Neural cell (in vitro differentiated cells): ENCODE measurements around the gene SLC35D3. TPM values are rescaled to one million over a fixed set of nuclear protein-coding genes. Genes with fewer than 3 reads are reported as not detected.
"Not testable (repeated sequence)": the region's sequence is repeated elsewhere in the genome, so short reads cannot be mapped to it uniquely, and the experiment has no call there.

ENCODE experiments used
- H2AFZ ChIP-seq: fragments of 200-600, 300-800 bp; sonication (generic), shearing (Covaris generic); 2 replicates; pipeline ENCODE4 v1.6.0; 2014; ENCODE audit warnings: low read depth, mild to moderate bottlenecking, antibody characterized with exemption, low read length, moderate library complexity
- H3F3A ChIP-seq: fragments of 200-600 bp; shearing (Covaris generic); 2 replicates; pipeline ENCODE4 v1.6.1; 2016; ENCODE audit warnings: mild to moderate bottlenecking, moderate library complexity, mixed read lengths, antibody characterized with exemption, low read length; ENCODE audit not compliant: insufficient read depth, poor library complexity, severe bottlenecking
- H3K27ac ChIP-seq: fragments of 200-600, 300-800 bp; sonication (generic), shearing (Covaris generic); 2 replicates; pipeline ENCODE4 v1.5.1; 2014; ENCODE audit warnings: mild to moderate bottlenecking, low read length, moderate library complexity
- H3K27me3 ChIP-seq: fragments of 300-800, 200-600 bp; sonication (generic), shearing (Covaris generic); 2 replicates; pipeline ENCODE4 v1.6.0; 2014; ENCODE audit warnings: mild to moderate bottlenecking, low read depth, low read length, moderate library complexity; ENCODE audit not compliant: insufficient read depth
- H3K36me3 ChIP-seq: fragments of 300-800, 200-600 bp; sonication (generic), shearing (Covaris generic); 2 replicates; pipeline ENCODE4 v1.5.1; 2014; ENCODE audit warnings: mild to moderate bottlenecking, antibody characterized with exemption, low read length, moderate library complexity; ENCODE audit not compliant: insufficient read depth
- H3K4me2 ChIP-seq: fragments of 300-800, 200-600 bp; sonication (generic), shearing (Covaris generic); 2 replicates; pipeline ENCODE4 v1.6.0; 2014; ENCODE audit warnings: mild to moderate bottlenecking, low read length
- H3K4me3 ChIP-seq: fragments of 300-800, 200-600 bp; sonication (generic), shearing (Covaris generic); 2 replicates; pipeline ENCODE4 v1.5.1; 2014; ENCODE audit warnings: mild to moderate bottlenecking, low read length, moderate library complexity
- H3K79me2 ChIP-seq: fragments of 200-600 bp; shearing (Covaris generic); replicated peaks from 2 replicates; pipeline ENCODE4 v1.6.0; 2014; ENCODE audit warnings: mild to moderate bottlenecking, low read length, moderate library complexity; ENCODE audit not compliant: insufficient read depth
- H3K9ac ChIP-seq: fragments of 300-800, 200-600 bp; sonication (generic), shearing (Covaris generic); 2 replicates; pipeline ENCODE4 v1.6.1; 2016; ENCODE audit warnings: mild to moderate bottlenecking, low read length, mixed read lengths
- H3K9me2 ChIP-seq: fragments of 200-600 bp; shearing (Covaris generic); 2 replicates; pipeline ENCODE4 v1.6.1; 2016; ENCODE audit warnings: mild to moderate bottlenecking, low read length, mixed read lengths; ENCODE audit not compliant: insufficient read depth
- H3K9me3 ChIP-seq: fragments of 200-600, 300-800 bp; sonication (generic), shearing (Covaris generic); 2 replicates; pipeline ENCODE4 v1.6.1; 2016; ENCODE audit warnings: mild to moderate bottlenecking, mixed run types, low read length, moderate library complexity, mixed read lengths
- H4K20me1 ChIP-seq: fragments of 200-600 bp; shearing (Covaris generic); 2 replicates; pipeline ENCODE4 v1.6.1; 2016; ENCODE audit warnings: mild to moderate bottlenecking, mixed run types; ENCODE audit not compliant: insufficient read depth
- EP300 ChIP-seq: fragments of 450-650 bp; conservative IDR thresholded peaks from 2 replicates; pipeline ENCODE4 v1.6.1; 2014; ENCODE audit warnings: antibody characterized with exemption, mild to moderate bottlenecking, moderate library complexity; ENCODE audit not compliant: poor library complexity, severe bottlenecking
- EZH2 ChIP-seq: fragments of 200-600, 300-800 bp; shearing (Covaris generic), sonication (generic); IDR thresholded peaks from 2 replicates; pipeline ENCODE4 v1.6.1; 2014; ENCODE audit warnings: antibody characterized with exemption, low read length, borderline replicate concordance, mild to moderate bottlenecking; ENCODE audit not compliant: insufficient read depth, poor library complexity, severe bottlenecking
- MXI1 ChIP-seq: fragments of 450-650 bp; conservative IDR thresholded peaks from 2 replicates; pipeline ENCODE4 v1.6.1; 2014; ENCODE audit warnings: antibody characterized with exemption, mild to moderate bottlenecking; ENCODE audit not compliant: poor library complexity, severe bottlenecking
- POLR2AphosphoS5 ChIP-seq: IDR thresholded peaks from 2 replicates; pipeline ENCODE4 v1.6.1; 2012
- RAD21 ChIP-seq: fragments of 450-650 bp; conservative IDR thresholded peaks from 2 replicates; pipeline ENCODE4 v1.6.1; 2014; ENCODE audit warnings: antibody characterized with exemption, mild to moderate bottlenecking, moderate library complexity
- REST ChIP-seq: IDR thresholded peaks from 2 replicates; pipeline ENCODE4 v1.6.1; 2012; ENCODE audit warnings: borderline replicate concordance
- SMC3 ChIP-seq: fragments of 450-650 bp; conservative IDR thresholded peaks from 2 replicates; pipeline ENCODE4 v1.6.1; 2014; ENCODE audit warnings: antibody characterized with exemption, mild to moderate bottlenecking, moderate library complexity; ENCODE audit not compliant: poor library complexity
- TAF1 ChIP-seq: IDR thresholded peaks from 2 replicates; pipeline ENCODE4 v1.6.1; 2012; ENCODE audit warnings: low read depth
- polyA plus RNA-seq: library from polyadenylated mRNA; depleted of rRNA; stranded (reverse); fragments of >200 nt; gene quantifications from 2 replicates; pipeline ENCODE4 v1.2.3, GENCODE V29; 2014
- TF ChIP-seq, protein P1 (sequence below): fragments of 450-650 bp; IDR thresholded peaks from 2 replicates; pipeline ENCODE4 v1.5.1; 2014; ENCODE audit warnings: antibody characterized with exemption, mild to moderate bottlenecking, moderate library complexity; ENCODE audit not compliant: poor library complexity, severe bottlenecking

SLC35D3 gene
- polyA plus RNA-seq, 1 donor from 2014 or later, result not detected

- Histone ChIP-seq H3K27ac (no peak overlapping the region), H3K9me3 (no peaks in the 10 kb centered on the region), H2AFZ (no peak overlapping the region), H3K4me2 (no peak overlapping the region), H3K9ac (no peak overlapping the region), H3K36me3 (no peaks in the 10 kb centered on the region), H3K27me3 (no peaks in the 10 kb centered on the region), H3F3A (no peaks in the 10 kb centered on the region), H4K20me1 (no peaks in the 10 kb centered on the region), H3K4me3 (no peak overlapping the region), H3K9me2 (no peaks in the 10 kb centered on the region), H3K79me2 (no peaks in the 10 kb centered on the region)
- TF ChIP-seq POLR2AphosphoS5 (no peak), TAF1 (no peak)
These were observed 47.3 kb downstream of the SLC35D3 start for GRCh38 chr6:136969433-136969832.

DNA sequence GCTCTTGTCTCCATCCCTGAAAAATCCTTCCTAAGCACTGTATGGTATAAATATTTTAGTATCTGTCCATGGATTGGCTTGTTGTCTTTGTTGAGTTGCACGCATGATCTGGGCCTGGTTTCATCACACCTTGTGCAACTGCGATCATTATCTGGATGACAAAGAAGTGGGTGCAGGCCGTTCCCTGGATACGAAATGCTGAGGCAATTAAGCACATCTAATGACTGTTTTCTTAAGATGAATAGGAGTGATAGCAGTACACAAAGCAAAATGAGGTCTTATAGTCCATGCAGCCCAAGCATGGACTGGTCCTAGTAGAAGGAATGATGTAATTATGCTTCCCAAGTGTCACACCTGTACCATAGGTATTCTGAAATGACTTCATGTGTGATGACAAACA lies 47.8 kb downstream of the SLC35D3 start:
- H3K4me3 ChIP-seq, result no peak overlapping the region
- H2AFZ ChIP-seq, result no peak overlapping the region
- H3K4me2 ChIP-seq, result no peak overlapping the region
- TF ChIP-seq, protein P1, sequence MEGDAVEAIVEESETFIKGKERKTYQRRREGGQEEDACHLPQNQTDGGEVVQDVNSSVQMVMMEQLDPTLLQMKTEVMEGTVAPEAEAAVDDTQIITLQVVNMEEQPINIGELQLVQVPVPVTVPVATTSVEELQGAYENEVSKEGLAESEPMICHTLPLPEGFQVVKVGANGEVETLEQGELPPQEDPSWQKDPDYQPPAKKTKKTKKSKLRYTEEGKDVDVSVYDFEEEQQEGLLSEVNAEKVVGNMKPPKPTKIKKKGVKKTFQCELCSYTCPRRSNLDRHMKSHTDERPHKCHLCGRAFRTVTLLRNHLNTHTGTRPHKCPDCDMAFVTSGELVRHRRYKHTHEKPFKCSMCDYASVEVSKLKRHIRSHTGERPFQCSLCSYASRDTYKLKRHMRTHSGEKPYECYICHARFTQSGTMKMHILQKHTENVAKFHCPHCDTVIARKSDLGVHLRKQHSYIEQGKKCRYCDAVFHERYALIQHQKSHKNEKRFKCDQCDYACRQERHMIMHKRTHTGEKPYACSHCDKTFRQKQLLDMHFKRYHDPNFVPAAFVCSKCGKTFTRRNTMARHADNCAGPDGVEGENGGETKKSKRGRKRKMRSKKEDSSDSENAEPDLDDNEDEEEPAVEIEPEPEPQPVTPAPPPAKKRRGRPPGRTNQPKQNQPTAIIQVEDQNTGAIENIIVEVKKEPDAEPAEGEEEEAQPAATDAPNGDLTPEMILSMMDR, result no peak
- no peak for TF ChIP-seq EZH2
- TF ChIP-seq POLR2AphosphoS5, result no peak
- TF ChIP-seq EP300, result no peak
- TF ChIP-seq RAD21, result no peak
- no peak for TF ChIP-seq MXI1
- no peaks in the 10 kb centered on the region for H3K36me3 ChIP-seq
- H3K9me3 ChIP-seq, result no peaks in the 10 kb centered on the region
- no peak overlapping the region for H3K27ac ChIP-seq
- no peak overlapping the region for H3K9ac ChIP-seq
- no peaks in the 10 kb centered on the region for H3K79me2 ChIP-seq
- H4K20me1 ChIP-seq, result no peaks in the 10 kb centered on the region
- H3F3A ChIP-seq, result no peaks in the 10 kb centered on the region
- H3K27me3 ChIP-seq, result no peaks in the 10 kb centered on the region
- H3K9me2 ChIP-seq, result no peaks in the 10 kb centered on the region

- Histone ChIP-seq H3K4me3 (no peak overlapping the region), H3K9me3 (no peaks in the 10 kb centered on the region), H2AFZ (no peak overlapping the region), H3K79me2 (no peaks in the 10 kb centered on the region), H3K27me3 (no peaks in the 10 kb centered on the region), H4K20me1 (no peaks in the 10 kb centered on the region), H3K36me3 (no peaks in the 10 kb centered on the region), H3K9ac (no peak overlapping the region), H3K4me2 (no peak overlapping the region), H3K9me2 (no peaks in the 10 kb centered on the region), H3F3A (no peaks in the 10 kb centered on the region), H3K27ac (no peak overlapping the region)
- no peak for TF ChIP-seq EP300
- TF ChIP-seq TAF1, result no peak
- no peak for TF ChIP-seq SMC3
- no peak for TF ChIP-seq RAD21
- no peak for TF ChIP-seq REST
- TF ChIP-seq, protein P1, result no peak
- TF ChIP-seq MXI1, result no peak
- no peak for TF ChIP-seq POLR2AphosphoS5
- TF ChIP-seq EZH2, result no peak
These were observed 49.5 kb downstream of the SLC35D3 start for GRCh38 chr6:136971609-136972008.

GRCh38 chr6:136973781-136974180 lies 51.7 kb downstream of the SLC35D3 start:
- not testable (repeated sequence) for H3K4me2 ChIP-seq

More at GRCh38 chr6:136973781-136974180, 51.7 kb downstream of the SLC35D3 start:
- H3K27me3 ChIP-seq, H3K36me3 ChIP-seq, H4K20me1 ChIP-seq, H3K9ac ChIP-seq, H3K79me2 ChIP-seq, H3K4me3 ChIP-seq, H3K27ac ChIP-seq, H3K9me2 ChIP-seq, H2AFZ ChIP-seq, H3F3A ChIP-seq, H3K9me3 ChIP-seq: not testable (repeated sequence)
